PFSK-1 (cell line): Measurements from ENCODE around the gene SCYGR4.

ENCODE experiments used
- FOXP2 ChIP-seq: optimal IDR thresholded peaks from 2 replicates; pipeline ENCODE3; 2011; ENCODE audit warnings: borderline replicate concordance, control low read depth, inconsistent platforms; ENCODE audit not compliant: insufficient read depth; ENCODE audit errors: extremely low read length, extremely low read depth
- POLR2AphosphoS5 ChIP-seq: IDR thresholded peaks from 2 replicates; pipeline ENCODE4 v1.6.1; 2012; ENCODE audit warnings: low read depth, mild to moderate bottlenecking, control low read depth, low read length, moderate library complexity
- SIN3A ChIP-seq: IDR thresholded peaks from 2 replicates; pipeline ENCODE4 v1.6.1; 2012; ENCODE audit warnings: mild to moderate bottlenecking, low read length, moderate library complexity, borderline replicate concordance; ENCODE audit not compliant: insufficient read depth
- TAF1 ChIP-seq: IDR thresholded peaks from 2 replicates; pipeline ENCODE4 v1.6.1; 2012; ENCODE audit warnings: low read length, control low read depth, borderline replicate concordance; ENCODE audit not compliant: insufficient read depth
- TF ChIP-seq, protein P1 (sequence below), 2 experiments: IDR thresholded peaks; 2 replicates each; pipeline versions ENCODE4 v1.6.1 to v1.8.0; 2011 to 2012; ENCODE audit warnings: low read depth in 2 of 2, low read length in 2 of 2, control low read depth in 1 of 2, inconsistent platforms in 1 of 2, mild to moderate bottlenecking in 1 of 2, moderate library complexity in 1 of 2; ENCODE audit not compliant: insufficient read depth in 1 of 2

SCYGR4 gene

DNA sequence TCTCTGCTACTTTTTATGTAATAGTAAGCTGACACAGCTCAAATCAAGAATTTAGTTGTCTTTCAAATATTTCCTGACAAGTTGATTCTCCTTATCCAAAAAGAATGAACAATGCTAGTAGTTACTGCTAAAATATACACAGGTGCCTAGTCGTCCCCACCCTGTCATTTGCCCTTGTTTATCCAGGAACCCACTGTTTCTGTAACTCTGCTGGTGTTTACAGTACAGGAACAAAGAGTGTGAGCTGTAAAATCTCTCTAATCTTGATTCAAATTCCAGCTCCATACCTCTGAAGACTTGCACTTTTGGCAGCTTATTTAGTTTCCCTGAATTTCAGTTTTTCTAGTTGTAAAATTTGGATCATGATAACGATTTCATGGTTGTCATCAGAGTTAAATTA, 39.7 kb upstream of the SCYGR4 start:
- TF ChIP-seq FOXP2 (no peak), SIN3A (no peak), POLR2AphosphoS5 (no peak), TAF1 (no peak)
- TF ChIP-seq, protein P1, sequence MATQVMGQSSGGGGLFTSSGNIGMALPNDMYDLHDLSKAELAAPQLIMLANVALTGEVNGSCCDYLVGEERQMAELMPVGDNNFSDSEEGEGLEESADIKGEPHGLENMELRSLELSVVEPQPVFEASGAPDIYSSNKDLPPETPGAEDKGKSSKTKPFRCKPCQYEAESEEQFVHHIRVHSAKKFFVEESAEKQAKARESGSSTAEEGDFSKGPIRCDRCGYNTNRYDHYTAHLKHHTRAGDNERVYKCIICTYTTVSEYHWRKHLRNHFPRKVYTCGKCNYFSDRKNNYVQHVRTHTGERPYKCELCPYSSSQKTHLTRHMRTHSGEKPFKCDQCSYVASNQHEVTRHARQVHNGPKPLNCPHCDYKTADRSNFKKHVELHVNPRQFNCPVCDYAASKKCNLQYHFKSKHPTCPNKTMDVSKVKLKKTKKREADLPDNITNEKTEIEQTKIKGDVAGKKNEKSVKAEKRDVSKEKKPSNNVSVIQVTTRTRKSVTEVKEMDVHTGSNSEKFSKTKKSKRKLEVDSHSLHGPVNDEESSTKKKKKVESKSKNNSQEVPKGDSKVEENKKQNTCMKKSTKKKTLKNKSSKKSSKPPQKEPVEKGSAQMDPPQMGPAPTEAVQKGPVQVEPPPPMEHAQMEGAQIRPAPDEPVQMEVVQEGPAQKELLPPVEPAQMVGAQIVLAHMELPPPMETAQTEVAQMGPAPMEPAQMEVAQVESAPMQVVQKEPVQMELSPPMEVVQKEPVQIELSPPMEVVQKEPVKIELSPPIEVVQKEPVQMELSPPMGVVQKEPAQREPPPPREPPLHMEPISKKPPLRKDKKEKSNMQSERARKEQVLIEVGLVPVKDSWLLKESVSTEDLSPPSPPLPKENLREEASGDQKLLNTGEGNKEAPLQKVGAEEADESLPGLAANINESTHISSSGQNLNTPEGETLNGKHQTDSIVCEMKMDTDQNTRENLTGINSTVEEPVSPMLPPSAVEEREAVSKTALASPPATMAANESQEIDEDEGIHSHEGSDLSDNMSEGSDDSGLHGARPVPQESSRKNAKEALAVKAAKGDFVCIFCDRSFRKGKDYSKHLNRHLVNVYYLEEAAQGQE (IDR thresholded peaks at IDR 0.05; ENCODE audit: insufficient read depth in 1 of 2, low read depth in 2 of 2, low read length in 2 of 2) = no peak

DNA sequence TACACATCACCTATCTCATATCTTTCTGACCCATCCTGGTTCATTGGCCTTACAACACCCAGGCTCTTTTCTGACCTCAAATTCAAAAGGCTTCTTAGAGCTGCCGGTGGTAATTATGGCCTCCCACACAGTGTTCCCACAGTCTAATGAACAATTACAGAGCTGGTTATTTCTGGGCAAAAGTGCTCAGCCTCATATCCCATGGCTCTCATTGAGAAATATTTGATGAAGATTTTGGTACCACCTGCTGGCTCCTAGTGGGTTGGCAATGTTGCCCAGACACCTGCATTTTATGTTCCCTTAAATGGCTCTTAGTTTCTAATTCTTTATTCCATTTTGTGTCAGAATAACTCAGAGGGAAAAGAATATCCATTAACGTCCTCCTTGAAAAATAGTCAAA, 38.7 kb upstream of the SCYGR4 start:
- no peak for TF ChIP-seq POLR2AphosphoS5
- TF ChIP-seq TAF1 = no peak
- TF ChIP-seq, protein P1 (IDR thresholded peaks at IDR 0.05; ENCODE audit: insufficient read depth in 1 of 2, low read depth in 2 of 2, low read length in 2 of 2) = no peak
- no peak for TF ChIP-seq SIN3A
- no peak for TF ChIP-seq FOXP2

DNA sequence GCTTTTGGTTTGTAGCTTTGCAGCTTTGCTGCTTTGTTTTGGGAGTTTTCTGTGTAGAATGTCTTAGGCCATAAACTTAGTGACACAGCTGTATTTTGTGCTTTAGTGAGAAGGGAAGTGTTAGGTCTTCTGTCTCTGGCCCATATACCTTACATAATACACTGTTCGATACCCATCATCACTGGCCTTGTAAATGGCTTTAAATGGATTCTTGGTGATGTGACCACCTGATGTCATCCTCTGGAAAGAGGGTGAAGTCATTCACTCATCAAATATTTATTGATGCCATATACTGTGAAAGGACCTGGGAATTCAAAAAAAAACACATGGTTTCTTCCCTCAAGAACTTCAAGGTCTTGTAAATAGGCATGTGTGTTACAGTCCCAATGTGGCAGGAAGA, 37.5 kb upstream of the SCYGR4 start:
- TF ChIP-seq POLR2AphosphoS5 = no peak
- TF ChIP-seq SIN3A = no peak
- no peak for TF ChIP-seq FOXP2
- TF ChIP-seq, protein P1 (IDR thresholded peaks at IDR 0.05; ENCODE audit: insufficient read depth in 1 of 2, low read depth in 2 of 2, low read length in 2 of 2) = no peak
- no peak for TF ChIP-seq TAF1

DNA sequence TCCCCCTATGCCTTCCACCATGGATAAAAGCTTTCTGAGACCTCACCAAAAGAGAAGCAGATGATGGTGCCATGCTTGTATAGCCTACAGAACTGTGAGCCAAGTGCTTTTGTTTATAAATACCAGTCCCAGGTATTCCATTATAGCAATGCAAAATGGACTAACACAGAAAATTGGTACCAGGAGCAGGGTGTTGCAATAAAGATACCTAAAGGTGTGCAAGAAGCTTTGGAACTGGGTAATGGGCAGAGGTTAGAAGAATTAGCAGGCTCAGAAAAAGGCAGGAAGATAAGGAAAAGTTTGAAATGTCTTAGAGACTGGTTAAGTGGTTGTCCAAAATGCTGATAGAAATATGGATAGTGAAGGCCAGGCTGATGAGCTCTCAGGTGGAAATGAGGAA, 34.9 kb upstream of the SCYGR4 start:
- TF ChIP-seq, protein P1 (IDR thresholded peaks at IDR 0.05; ENCODE audit: insufficient read depth in 1 of 2, low read depth in 2 of 2, low read length in 2 of 2) = no peak
- TF ChIP-seq SIN3A (no peak), TAF1 (no peak), FOXP2 (no peak), POLR2AphosphoS5 (no peak)

DNA sequence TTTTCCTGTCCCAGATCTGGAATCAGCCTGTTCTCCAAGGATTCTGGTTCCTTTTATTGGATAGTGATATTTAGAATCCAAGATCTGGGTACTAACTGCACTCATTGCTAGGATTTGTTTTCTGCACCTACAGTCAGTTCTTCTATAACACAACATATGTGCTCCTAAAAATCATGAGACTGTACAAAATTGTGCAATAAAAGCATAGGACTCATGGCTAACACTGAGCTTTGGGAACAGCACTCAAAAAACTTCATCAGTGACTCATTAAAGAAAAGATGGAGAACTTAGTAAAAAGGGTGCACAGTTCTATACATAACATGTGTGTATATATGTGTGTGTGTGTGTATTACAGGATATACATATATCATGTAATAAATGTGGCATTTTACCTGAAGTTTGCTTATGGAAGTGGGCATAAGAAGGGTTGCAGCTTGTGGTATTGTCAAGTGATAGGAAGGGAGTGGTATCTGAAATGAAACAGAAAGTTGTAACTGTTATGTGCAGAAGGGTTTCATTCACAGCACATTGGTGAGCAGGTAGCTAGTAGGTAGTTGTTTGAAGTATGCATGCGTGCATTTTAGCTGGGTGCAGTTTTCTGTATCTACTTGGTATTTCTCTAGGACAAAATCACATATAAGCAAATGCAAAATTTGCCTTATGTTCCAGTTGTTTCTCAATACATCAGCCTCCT, 24.5 kb upstream of the SCYGR4 start:
- TF ChIP-seq FOXP2 = no peak
- TF ChIP-seq, protein P1 (IDR thresholded peaks at IDR 0.05; ENCODE audit: insufficient read depth in 1 of 2, low read depth in 2 of 2, low read length in 2 of 2) = no peak
